Measurements from ENCODE around the gene HOXB2.
A peak's percentile ranks its signal among the peaks of the same experiment; 100 is the strongest.

The HOXB2 gene

DNA sequence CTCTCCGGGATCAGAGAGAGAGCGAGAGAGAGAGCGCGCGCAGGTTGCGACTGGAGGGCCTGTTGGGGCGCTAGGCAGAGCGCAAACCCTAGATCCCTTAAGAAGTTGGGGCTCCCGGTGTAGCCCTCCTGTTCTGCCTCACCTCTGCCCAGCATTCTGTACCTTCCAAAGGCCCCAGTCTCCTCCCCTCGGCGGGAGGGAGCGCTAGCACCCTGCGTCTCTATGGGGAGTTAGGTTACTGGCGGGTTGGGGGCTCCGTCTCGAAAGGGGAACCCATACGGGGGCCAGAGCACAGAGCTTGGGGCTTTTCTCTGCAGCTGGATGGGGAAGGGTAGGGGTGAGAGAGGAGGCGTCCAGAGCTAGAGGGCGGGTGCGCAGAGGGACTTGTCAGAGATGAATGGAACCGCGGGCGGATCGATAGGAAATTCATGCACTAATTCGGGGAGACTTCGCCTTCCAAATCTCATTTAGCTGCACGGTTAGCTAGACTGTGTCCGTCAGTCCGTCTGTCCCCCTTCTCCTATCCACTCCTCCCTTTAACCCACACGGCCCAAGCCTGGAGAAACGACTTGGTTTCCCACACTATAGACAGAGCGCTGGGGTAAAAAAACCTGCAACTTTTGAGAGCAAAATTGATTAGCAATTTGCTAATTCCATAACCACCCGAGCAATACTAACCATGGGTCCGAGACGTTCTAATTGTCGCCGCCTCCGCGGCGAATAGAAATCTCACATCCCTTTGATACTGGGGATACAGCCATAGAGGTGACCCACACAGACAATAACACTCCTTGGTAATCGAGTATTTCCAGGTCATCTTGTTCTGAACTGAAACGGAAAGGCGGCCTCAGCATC is 33.9 kb upstream of the HOXB2 start:
- peak; percentile 44 for DNase-seq

DNA sequence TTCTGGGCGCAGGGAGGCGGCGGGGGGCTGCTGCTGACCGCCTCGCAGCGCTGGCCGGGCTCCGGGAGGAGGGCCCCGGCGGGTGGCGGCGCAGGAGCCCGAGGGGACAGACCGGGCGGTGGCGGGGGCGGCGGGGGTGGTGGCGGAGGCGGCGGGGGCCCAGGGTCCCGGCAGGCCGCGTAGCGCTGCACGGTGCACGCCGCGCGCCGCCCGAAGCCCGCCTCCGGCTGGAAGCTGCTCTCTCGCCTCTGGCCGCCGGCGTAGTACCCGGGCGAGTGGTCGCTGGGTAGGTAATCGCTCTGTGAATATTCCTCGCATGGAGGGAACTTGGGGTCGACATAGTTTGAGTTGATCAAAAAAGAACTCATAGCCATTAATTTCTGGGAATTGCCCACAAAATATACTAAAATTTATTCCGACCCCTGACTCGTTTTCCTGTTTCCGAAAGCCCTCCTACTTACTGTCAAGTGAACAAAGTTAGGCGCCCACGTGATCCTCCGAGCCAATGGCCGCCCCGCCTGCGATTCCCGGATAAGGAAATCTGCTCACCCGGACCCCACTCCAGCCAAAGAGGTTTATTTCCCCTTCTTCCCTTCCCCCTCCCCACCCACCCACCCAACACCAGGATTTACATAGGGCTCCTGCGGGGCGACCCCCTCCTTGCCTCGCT is 33.2 kb upstream of the HOXB2 start, which contains the start of gene HOXB4:
TSS of gene HOXB4 (minus strand) at position 405 of the 670 bp plus-strand sequence. CDS start at position 374, 31 bp downstream.
- peak; percentile 71 for DNase-seq

DNA sequence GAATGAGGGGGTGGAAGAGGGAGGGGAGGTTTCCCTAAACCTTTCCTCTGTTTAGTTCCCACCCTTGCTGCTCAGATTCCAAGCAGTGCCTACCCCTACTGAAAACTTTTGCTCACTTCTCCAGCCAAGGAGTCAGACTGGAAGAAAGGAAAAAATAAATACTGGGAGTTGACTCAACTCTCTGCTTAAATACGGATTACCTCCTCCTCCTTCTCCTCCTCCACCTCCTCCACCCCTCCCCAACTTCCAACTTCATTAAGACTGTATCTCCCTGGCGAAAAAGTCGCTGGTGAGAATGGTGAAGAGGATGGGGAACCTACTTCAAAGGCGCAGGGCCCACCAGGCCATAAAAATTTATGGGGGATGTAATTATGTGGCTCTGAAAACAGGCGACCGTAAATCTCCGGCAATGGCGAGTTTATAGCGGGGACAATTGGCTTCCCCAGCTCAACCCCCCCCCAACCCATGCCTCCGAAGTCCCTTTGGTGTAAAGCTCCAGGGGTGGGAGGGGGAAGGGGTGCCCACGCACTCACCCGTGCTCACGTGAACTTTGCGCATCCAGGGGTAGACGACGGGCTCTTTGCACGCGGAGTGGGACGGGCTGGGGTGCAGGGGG is 32.5 kb upstream of the HOXB2 start:
- no peak for DNase-seq

DNA sequence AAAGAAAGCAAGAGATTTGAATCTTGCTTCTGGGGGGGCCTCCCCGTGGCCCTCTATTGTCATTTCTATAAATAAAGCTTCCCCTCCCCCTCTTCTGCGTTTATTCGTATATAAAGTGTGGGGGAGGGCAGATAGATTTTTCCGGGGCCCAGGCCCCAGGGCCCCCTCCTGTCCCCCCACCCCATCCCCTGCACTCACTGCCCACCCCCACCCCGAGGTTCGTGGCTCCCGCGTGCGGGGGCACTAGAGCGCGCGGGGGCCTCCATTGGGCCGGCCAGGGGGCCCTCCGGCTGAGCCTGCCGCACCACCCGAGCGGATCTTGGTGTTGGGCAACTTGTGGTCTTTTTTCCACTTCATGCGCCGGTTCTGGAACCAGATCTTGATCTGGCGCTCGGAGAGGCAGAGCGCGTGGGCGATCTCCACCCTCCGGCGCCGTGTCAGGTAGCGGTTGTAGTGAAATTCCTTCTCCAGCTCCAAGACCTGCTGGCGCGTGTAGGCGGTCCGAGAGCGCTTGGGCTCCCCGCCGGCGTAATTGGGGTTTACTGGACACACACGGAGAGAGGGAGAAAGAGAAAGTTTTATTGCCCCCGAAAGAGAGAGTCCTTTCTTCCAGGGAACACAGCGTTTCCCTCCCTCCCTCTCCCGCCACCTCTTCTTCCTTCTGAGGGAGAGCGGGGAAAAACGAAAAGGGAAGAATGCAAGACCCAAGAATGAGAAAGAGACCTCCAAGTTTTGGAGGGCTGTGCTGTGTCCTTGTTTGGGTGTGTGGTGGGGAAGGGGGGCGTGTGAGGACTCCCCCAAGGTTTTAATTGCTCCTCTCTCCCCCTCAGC is 31.8 kb upstream of the HOXB2 start:
- DNase-seq: no peak

DNA sequence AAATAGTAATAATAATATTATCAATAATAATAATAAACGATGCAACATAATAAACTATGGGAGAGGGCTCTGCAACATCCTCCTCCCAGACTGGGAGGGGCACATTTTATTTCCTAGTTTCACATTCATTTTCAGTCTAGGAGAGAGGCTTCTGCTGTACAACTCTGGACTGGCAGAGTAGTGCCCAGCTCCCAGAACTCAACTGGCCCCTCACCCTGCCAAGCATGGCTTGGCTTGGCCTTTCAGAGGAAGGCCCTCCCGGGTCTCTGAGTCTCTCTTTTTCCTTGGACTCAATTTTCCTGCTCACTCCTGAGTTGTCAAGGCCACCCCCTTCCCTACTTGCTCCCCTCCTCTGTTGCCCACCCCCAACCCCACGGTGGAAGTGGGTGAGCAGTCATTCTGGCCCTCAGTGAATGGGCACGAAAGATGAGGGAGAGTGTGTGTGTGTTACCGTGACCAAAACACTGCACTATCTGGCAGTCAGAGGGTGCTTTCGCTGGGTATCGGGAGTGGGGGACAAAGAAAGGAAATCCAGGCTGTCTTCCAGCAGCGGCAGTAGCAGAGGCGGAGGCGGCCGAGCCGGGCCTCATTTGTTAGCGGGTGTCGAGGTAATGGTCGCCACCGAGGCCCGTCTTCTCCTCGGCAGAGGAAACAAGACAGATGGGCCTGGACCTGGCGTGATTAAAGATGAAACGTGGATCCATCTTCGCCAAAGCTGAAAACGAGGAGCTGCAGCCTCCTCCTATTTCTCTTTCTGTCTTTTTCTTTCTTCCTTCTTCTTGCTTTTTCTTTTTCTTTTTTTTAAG is 31.0 kb upstream of the HOXB2 start:
- DNase-seq: no peak

DNA sequence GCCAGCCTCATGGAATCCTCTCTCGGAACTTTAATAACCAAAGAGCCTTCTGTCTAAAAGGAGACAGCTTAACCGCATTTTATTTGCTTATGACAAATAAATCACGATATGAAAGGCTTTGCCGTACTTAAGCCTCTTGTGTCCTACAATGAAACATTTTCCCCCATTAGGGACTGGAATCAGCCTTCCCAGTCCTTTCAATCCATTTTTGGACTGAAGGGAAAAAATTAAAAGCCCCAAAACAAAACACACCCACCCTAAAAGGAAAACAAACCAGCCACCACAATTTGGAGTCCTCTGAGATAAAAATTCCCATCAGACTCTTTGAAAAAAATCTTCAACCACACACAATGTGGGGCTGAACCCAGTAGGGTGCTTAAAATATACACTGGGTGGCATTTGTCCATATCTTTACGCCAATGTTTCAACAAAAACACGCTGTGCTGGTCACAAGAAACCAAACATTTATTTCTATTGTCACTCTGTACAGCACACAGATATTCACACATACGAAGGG is 30.2 kb upstream of the HOXB2 start:
- peak; percentile 94 for DNase-seq

DNA sequence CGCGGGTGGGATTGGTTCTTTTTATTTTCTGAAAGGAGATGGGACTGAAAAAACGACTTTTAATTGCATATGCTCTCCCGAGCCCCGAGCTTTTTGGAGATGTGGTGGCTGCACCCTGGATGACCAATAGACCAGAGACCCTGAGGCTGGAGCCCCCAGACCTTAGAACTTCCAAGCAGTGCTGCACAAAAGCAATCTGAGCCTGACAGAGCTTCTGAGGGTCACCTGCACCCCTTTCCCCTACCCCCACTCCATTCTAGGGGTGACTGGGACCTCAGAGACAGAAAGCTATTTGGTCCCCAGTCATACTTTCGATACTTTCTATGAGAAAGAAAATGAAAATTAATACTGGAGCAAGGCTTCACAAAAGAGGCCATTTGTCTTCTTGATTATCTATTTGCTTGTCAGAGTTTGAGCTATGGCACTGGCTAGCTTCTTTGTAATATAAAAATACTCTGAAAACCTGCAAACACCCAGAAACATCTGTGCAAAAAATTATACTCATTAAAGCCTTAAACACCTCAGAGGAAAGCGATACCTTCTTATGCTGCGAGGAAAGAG is 29.7 kb upstream of the HOXB2 start:
- DNase-seq: no peak

DNA sequence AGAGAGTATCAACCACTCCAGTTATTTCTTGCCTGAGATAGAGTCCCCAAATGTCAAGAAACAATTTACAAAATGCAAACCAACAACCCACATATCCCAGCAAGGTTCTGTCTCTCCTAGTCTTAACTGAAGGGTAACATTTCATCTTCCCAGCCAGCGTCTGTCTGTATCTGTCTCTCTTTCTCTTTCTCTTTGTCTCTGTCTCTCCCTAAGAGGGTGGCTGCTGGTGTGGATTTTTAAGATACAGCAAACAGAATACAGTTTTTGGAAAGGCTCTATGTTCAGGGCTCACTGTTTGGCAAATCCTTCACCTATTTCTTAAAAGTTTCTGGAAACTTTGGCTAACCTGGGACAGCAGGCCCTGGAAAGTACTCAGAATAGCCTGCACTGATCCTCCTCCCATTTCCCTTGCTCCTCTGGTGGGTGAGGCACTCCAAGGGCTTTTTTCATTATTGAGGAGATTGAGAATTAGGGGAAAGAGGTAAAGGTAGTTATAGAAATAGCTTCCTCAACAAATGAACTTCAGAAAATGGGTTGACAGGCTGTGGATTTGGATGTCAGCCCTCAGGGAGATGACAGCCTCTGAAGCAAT is 27.0 kb upstream of the HOXB2 start:
- no peak for DNase-seq

DNA sequence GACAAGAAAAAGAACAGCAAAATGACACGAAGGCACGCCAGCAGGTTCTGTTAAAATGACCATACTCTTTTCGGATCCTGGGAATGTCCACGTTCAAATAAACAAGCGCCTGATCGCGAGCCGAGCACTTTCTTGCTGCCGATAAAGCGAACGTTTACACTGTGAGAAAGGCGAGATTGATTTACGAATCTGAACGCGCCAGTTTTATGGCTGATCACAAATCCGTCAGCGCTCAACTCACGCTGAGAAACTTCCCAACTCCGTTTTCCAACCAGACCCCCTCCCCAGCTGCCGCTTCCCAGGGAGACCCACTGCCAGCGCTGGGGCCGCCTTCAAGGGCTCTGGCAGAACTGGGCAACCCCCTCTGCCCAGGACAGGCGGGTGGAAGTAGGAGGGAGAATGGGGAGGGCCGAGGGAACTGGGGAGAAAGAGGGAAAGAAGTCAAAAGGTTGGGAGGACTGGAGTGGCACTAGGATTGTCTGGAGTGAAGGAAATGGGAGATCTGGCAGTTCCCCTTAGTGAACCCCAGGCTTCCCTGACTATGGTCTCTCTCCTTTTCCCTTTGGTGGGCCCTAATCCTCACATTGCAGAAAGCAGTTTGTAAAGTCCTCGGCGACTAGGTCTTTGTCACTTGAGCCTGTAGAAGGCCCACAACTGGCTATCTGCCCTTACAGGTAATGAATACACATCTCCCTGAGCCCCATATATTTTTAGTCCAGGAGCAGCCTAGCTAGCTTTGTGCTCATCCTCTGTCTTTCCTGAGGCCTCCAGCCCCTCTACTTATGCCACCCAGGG is 26.3 kb upstream of the HOXB2 start:
- peak; percentile 54 for DNase-seq

DNA sequence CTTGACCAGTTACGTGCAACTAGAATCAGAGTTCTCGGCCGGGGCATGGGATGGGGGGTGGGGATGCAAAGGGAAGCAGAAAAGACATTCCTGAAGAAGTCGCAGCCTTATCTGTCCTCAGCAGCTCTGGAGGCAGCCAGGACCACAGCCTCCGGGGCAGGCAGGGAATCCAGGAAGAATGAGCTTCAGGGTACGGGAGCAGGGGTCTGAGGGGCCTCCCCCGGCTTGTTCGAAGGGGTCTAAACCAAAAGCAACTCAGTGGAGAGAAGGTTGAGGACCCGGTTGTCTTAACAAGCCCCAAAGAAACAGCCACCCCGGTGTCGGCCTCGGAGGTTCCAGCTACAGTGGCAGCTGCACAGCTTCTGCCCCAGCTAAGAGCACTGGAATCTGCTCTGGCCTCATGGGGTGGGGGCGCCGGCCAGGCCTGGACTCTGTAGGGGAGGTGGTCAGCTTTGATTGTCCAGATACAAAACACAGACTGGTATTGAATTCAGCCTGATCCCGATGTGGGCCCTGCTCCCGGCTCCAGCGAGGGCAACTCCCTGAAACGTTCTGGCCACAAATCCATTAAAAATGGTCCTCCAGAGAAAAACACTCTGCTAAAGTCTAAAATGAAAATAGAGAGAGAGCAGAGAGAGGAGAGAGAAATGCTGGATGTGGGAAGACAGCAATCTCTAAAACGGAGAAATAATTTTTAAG is 25.6 kb upstream of the HOXB2 start:
- DNase-seq: no peak

DNA sequence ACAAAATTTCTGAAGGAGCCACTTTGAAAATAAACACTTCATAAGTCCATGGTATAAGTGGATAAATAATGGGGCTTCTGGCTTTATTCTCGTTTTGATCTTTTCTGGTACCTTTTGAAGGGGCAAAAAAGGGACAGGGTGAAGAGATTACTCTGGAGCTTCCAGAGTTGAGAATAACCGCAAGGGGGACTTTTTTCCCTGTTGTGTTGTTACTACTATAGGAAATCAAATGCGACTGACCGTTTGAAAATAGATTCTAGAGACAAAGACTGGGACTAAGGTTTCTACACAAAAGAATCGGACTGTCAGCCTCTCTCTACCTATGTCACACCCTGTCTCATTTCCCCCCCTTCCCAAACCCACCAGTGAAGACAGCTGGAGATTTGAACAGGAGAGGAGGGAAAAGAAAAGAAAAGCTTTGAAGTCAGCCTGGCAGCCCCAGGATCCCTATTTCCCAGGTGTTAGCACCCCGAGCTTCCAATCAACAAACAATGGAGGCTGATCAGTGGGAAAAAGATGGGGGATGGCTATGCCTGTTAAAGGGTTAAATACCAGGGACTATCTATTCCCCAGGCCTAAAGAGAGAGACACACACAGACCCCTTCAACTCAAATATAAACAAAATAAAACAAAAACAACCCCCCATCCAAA is 24.9 kb upstream of the HOXB2 start:
- DNase-seq: peak; percentile 40

DNA sequence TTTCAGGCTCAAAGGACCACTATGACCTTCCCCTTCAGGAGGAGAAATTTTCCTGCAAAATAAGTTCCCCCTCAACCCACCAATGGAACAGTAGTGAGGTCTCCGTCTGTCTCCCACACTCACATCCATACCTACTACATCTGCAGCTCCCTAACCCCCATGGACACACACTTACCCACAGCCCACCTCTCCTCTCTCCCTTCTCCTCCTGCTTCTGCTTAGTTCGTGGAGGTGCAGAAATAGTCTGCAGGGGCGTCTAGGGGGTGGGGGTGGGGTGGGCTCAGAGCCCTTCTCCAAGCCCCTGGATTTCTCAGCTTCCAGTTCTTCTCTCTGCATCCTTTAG is 24.3 kb upstream of the HOXB2 start:
- no peak for DNase-seq

DNA sequence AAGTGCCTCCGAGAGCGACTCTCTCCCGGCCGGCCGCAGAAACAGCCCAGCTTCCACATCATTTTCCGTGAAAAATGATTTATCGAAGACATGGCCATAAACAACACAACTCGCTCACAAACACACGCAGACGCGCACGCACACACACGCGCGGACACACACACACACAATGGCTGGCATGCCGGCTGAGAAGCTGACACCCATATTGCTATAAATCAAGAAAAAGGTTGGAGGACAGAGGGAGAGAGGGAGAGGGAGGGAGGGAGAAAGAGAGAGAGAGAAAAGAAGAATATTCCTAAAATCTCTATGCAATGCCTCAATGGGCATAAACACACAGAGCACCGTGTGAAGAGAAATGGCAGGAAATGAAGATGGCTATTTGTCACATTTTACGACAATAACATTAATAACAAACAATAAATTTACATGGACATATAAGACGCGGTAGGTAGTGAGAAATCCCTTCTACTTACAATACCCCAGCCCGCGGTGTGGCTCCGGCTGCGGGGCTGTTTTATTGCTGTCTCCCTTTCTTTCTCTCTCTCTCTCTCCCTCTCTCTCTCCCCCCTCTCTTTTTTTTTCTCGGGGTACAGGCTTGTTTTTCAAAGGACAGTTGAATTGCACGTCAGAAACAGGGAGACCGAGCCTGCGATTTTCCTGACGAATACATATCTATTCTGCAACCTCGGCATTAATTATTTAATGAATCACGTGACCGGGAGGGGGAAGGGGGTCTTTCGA is 23.8 kb upstream of the HOXB2 start:
- DNase-seq: no peak

DNA sequence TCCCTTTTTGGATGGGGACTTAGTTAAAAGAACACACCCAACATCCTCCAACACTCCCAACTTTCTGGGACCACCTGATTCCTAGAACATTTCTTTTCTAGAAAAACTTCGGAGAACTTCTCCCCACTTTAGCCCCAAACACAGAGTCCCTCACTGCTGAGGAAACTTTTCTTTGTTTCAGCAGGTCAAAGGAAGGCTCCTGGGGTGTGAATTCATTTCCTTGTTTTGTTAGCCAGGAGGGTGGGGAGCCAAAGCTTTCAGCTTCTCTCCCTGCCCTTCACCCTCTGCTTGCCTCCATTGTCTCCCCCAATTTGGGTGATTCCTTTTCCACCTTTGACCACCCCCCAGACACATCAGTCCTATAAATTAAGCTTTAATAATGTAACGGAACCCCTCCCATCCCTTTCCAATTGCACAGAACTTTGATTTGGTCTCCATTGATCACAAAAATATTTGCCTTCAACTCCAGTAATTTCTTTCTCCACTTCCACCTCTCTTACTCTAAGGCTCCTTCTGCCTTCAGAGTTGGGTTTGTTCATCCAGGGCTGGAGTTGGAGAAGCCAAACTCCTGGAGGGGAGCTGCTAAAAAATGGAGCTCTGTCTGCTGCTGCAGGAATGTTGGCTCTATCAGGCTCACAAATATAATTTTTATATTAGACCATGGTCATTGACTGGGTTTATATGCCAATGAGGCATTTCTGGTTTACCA is 22.9 kb upstream of the HOXB2 start:
- DNase-seq: no peak

DNA sequence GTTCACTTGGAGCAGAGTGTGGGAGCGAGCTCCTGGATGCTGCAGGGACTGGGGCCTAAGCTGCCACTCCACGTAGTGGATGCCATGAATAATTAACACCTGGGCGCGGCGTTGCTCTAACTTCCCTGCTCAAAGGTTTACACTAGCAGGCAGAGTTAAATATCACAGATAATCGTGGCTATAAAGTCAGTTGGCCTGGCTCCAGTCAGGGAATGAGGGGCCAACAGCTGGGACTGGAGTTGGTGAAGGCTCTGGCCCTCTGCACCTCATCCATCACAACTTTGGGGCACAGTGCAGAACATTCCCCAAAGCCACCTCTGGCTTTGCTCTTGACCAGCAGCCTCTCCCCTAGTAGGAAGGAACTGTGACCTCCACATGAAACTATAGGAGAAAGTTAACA is 22.3 kb upstream of the HOXB2 start:
- no peak for DNase-seq

DNA sequence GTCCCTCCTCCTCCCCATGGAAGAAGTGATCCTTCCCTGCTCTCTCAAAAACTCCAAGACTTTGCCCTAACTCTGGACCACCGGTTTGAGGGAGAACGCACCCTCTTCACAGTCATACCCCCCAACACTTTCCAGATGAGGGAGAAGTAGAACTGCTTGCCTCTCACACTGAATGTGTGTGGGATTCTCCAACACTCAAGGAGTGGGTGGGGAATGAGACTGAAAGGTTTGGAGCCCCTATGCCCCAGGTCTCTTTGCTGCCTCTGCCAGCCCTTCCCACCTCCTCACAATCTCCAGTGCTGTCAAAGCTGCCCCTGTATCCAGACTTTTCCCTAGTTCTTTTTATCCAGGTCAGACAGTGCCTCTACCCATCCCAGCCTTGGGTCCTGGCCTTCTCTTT is 21.8 kb upstream of the HOXB2 start:
- DNase-seq: no peak

DNA sequence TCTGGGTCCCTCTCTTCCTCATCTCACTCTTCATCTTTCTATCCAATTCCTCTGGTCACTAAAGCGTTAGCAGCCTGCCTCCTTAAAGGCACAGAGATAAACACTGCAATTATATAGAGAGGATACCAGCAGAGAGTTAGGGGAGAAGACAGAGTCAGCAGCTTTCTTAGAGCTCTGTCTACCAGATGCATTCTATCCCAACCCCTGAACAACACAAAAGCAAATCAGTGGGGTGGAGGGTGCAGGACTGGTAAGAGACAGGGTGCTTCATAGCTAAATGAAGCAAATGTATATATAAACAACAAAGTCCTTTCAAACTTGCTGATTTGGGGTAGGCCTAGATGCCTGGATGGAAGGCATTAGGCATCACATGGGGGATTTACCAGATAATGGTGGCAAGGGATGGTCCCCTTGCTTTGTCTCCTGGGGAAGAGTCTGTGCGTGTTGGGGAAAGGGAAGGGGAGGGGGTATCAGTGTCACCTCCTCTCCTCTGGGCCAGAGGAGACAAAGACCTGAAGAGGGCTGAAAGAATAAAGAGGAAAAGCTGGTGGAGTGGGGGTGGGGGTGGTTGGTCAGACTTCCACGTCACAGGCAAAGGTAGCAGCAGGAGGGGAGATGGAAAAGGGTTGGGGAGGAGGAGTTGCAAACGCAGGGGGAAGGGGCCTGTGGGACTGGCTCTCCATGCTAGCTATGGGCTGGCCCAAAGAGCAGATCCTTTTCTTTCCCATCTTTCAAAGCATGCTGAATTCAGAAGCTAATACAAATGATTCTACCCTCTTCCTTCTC is 21.2 kb upstream of the HOXB2 start:
- no peak for DNase-seq
